MM.1S (cell line): ENCODE data around the gene GNG10.
"Not testable (repeated sequence)": the region's sequence is repeated elsewhere in the genome, so short reads cannot be mapped to it uniquely, and the experiment has no call there.

Source experiments
- DNase-seq: peaks from one replicate; pipeline ENCODE4 v3.0.0-alpha.2; 2015
- H2AFZ ChIP-seq: fragments of 300-600 bp; sonication (generic); 2 replicates; pipeline ENCODE4 v1.6.0; 2016; ENCODE audit warnings: antibody characterized with exemption, low read length
- H3F3A ChIP-seq: fragments of 300-600 bp; sonication (generic); 2 replicates; pipeline ENCODE4 v1.6.1; 2016; ENCODE audit warnings: mild to moderate bottlenecking, antibody characterized with exemption, low read length, moderate library complexity, mixed read lengths; ENCODE audit not compliant: insufficient read depth
- H3K27ac ChIP-seq: fragments of 300-600 bp; sonication (generic); 2 replicates; pipeline ENCODE4 v1.5.1; 2016; ENCODE audit warnings: mild to moderate bottlenecking, low read length
- H3K27me3 ChIP-seq: fragments of 300-600 bp; sonication (generic); replicated peaks from 2 replicates; pipeline ENCODE4 v1.6.0; 2016; ENCODE audit warnings: low read length; ENCODE audit not compliant: insufficient read depth
- H3K36me3 ChIP-seq: fragments of 300-600 bp; sonication (generic); replicated peaks from 2 replicates; pipeline ENCODE4 v1.6.1; 2016; ENCODE audit warnings: mild to moderate bottlenecking, low read length, mixed read lengths; ENCODE audit not compliant: insufficient read depth
- H3K4me1 ChIP-seq: fragments of 300-600 bp; sonication (generic); 2 replicates; pipeline ENCODE4 v1.6.1; 2016; ENCODE audit warnings: low read length, mixed read lengths
- H3K4me2 ChIP-seq: fragments of 300-600 bp; sonication (generic); 2 replicates; pipeline ENCODE4 v1.6.0; 2016; ENCODE audit warnings: low read depth, low read length
- H3K4me3 ChIP-seq: fragments of 300-600 bp; sonication (generic); 2 replicates; pipeline ENCODE4 v1.5.1; 2016; ENCODE audit warnings: low read length, mixed read lengths
- H3K79me2 ChIP-seq: fragments of 300-600 bp; sonication (generic); 2 replicates; pipeline ENCODE4 v1.6.1; 2016; ENCODE audit warnings: mixed run types, low read length, mixed read lengths
- H3K9ac ChIP-seq: fragments of 300-600 bp; sonication (generic); 2 replicates; pipeline ENCODE4 v1.6.1; 2016; ENCODE audit warnings: low read length, mixed read lengths
- H3K9me2 ChIP-seq: fragments of 300-600 bp; sonication (generic); replicated peaks from 2 replicates; pipeline ENCODE4 v1.6.1; 2016; ENCODE audit warnings: mild to moderate bottlenecking, low read length, mixed read lengths; ENCODE audit not compliant: insufficient read depth
- H3K9me3 ChIP-seq: fragments of 300-600 bp; sonication (generic); replicated peaks from 2 replicates; pipeline ENCODE4 v1.6.1; 2016; ENCODE audit warnings: mild to moderate bottlenecking, low read length, mixed read lengths; ENCODE audit not compliant: insufficient read depth
- H4K20me1 ChIP-seq: fragments of 300-600 bp; sonication (generic); 2 replicates; pipeline ENCODE4 v1.6.1; 2016; ENCODE audit warnings: mild to moderate bottlenecking, low read length, moderate library complexity, mixed read lengths; ENCODE audit not compliant: insufficient read depth
- EZH2 ChIP-seq: fragments of 300-600 bp; sonication (generic); optimal IDR thresholded peaks from 2 replicates; pipeline ENCODE3; 2017; ENCODE audit warnings: low read depth, mild to moderate bottlenecking, antibody characterized with exemption, low read length, mixed read lengths
- EZH2phosphoT487 ChIP-seq: fragments of 300-600 bp; sonication (generic); IDR thresholded peaks from 2 replicates; pipeline ENCODE4 v1.6.1; 2018; ENCODE audit warnings: antibody characterized with exemption, low read length
- TF ChIP-seq, protein P1 (sequence below): fragments of 300-600 bp; sonication (generic); IDR thresholded peaks from 2 replicates; pipeline ENCODE4 v1.5.1; 2016; ENCODE audit warnings: antibody characterized with exemption, low read length, mixed read lengths

The GNG10 gene

DNA sequence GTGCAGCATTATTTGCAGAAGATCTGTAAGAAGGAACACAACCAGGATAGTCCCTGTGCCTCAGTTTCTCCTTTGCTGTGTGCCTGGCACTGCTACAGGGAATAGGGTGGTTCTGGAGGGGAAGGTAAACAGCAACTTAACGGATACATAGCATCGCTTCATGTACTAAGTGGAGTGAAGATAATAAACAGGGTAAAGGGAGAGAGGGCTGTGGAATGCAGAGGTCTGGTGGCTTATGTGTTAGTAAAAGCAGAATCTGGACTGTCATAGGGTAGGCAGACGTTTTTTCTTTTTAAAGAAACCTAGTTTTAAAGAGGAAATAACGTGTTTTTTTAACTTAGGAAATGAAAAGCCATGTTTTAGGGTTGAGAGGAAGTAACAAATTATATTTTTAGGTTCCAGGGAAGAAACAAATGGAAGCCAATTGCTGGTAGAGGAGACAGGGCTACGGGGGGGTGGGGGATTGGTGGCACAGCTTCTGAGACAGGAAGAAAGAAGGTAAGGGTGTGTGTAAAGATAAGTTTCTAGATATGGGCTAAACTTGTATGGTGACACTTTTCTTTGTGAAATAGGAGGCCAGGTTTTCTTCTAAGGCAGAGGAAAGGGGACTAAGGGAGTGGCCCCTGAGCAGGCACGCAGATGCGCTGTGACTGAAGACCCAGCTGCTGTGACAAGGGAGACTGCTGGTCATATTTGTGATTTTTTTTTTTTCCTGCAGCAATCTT is 1.3 kb downstream of the GNG10 start:
- H3K4me2 ChIP-seq: peak overlapping the region; percentile 98
- H4K20me1 ChIP-seq: no peaks in the 10 kb centered on the region
- DNase-seq: no peak
- no peak for TF ChIP-seq EZH2
- no peak for TF ChIP-seq EZH2phosphoT487
- TF ChIP-seq, protein P1, sequence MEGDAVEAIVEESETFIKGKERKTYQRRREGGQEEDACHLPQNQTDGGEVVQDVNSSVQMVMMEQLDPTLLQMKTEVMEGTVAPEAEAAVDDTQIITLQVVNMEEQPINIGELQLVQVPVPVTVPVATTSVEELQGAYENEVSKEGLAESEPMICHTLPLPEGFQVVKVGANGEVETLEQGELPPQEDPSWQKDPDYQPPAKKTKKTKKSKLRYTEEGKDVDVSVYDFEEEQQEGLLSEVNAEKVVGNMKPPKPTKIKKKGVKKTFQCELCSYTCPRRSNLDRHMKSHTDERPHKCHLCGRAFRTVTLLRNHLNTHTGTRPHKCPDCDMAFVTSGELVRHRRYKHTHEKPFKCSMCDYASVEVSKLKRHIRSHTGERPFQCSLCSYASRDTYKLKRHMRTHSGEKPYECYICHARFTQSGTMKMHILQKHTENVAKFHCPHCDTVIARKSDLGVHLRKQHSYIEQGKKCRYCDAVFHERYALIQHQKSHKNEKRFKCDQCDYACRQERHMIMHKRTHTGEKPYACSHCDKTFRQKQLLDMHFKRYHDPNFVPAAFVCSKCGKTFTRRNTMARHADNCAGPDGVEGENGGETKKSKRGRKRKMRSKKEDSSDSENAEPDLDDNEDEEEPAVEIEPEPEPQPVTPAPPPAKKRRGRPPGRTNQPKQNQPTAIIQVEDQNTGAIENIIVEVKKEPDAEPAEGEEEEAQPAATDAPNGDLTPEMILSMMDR: no peak
- H3K4me1 ChIP-seq: no peaks in the 10 kb centered on the region
- H3K27ac ChIP-seq: no peak overlapping the region
- no peak overlapping the region; the same call in 1 of the 2 replicates for H3K4me3 ChIP-seq
- H3K36me3 ChIP-seq: no peaks in the 10 kb centered on the region
- no peaks in the 10 kb centered on the region for H3K9me2 ChIP-seq
- no peaks in the 10 kb centered on the region for H3K9me3 ChIP-seq
- H3K27me3 ChIP-seq: no peaks in the 10 kb centered on the region
- no peaks in the 10 kb centered on the region for H3K79me2 ChIP-seq
- H3K9ac ChIP-seq: no peak overlapping the region
- H2AFZ ChIP-seq: peak overlapping the region; percentile 93
- H3F3A ChIP-seq: no peaks in the 10 kb centered on the region

- no peaks in the 10 kb centered on the region for H3F3A ChIP-seq
- H3K27me3 ChIP-seq: no peaks in the 10 kb centered on the region
- no peaks in the 10 kb centered on the region for H4K20me1 ChIP-seq
- no peaks in the 10 kb centered on the region for H3K4me1 ChIP-seq
- no peaks in the 10 kb centered on the region for H3K36me3 ChIP-seq
- no peak overlapping the region for H3K9ac ChIP-seq
- no peak overlapping the region for H3K4me2 ChIP-seq
- H3K4me3 ChIP-seq: no peak overlapping the region
- no peaks in the 10 kb centered on the region for H3K9me2 ChIP-seq
- no peaks in the 10 kb centered on the region for H3K79me2 ChIP-seq
- TF ChIP-seq EZH2phosphoT487 (no peak), EZH2 (no peak)
- TF ChIP-seq, protein P1: no peak
- H2AFZ ChIP-seq: no peak overlapping the region
- H3K9me3 ChIP-seq: no peaks in the 10 kb centered on the region
- no peak overlapping the region for H3K27ac ChIP-seq
- DNase-seq: no peak
These were observed 2.0 kb downstream of the GNG10 start for GRCh38 chr9:111663301-111663823.

- Histone ChIP-seq H3F3A (no peaks in the 10 kb centered on the region), H3K9me2 (no peaks in the 10 kb centered on the region), H3K4me1 (no peaks in the 10 kb centered on the region), H3K9me3 (no peaks in the 10 kb centered on the region), H3K4me3 (no peak overlapping the region), H3K79me2 (no peaks in the 10 kb centered on the region), H2AFZ (no peak overlapping the region), H3K9ac (no peak overlapping the region), H3K27ac (no peak overlapping the region), H4K20me1 (no peaks in the 10 kb centered on the region), H3K36me3 (no peaks in the 10 kb centered on the region), H3K27me3 (no peaks in the 10 kb centered on the region), H3K4me2 (no peak overlapping the region)
- DNase-seq: no peak
- no peak for TF ChIP-seq EZH2
- TF ChIP-seq, protein P1: no peak
- TF ChIP-seq EZH2phosphoT487: no peak
These were observed 6.7 kb downstream of the GNG10 start for GRCh38 chr9:111668026-111668573.

DNA sequence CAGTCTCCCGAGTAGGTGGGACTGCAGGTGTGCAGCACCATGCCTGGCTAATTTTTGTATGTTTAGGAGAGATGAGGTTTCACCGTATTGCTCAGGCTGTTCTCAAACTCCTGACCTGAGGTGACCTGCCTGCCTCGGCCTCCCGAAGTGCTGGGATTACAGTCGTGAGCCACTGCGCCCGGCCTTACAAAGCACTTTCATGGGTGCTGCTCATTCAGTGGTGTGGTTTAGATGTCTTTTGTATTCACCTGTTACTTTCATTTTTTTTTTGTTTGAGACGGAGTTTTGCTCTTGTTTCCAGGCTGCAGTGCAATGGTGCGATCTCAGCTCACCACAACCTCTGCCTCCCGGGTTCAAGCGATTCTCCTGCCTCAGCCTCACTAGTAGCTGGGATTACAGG is 7.2 kb downstream of the GNG10 start:
- H3F3A ChIP-seq: not testable (repeated sequence)

More for the DNA sequence above, 7.2 kb downstream of the GNG10 start:
- H3K36me3 ChIP-seq, H3K9me3 ChIP-seq, H3K4me2 ChIP-seq, H3K9me2 ChIP-seq, H3K27me3 ChIP-seq, H3K79me2 ChIP-seq, H3K9ac ChIP-seq, H2AFZ ChIP-seq, H3K4me1 ChIP-seq, H4K20me1 ChIP-seq, H3K27ac ChIP-seq, DNase-seq, H3K4me3 ChIP-seq: not testable (repeated sequence)
